ENCODE results near the gene PTPRQ.

PTPRQ gene

DNA sequence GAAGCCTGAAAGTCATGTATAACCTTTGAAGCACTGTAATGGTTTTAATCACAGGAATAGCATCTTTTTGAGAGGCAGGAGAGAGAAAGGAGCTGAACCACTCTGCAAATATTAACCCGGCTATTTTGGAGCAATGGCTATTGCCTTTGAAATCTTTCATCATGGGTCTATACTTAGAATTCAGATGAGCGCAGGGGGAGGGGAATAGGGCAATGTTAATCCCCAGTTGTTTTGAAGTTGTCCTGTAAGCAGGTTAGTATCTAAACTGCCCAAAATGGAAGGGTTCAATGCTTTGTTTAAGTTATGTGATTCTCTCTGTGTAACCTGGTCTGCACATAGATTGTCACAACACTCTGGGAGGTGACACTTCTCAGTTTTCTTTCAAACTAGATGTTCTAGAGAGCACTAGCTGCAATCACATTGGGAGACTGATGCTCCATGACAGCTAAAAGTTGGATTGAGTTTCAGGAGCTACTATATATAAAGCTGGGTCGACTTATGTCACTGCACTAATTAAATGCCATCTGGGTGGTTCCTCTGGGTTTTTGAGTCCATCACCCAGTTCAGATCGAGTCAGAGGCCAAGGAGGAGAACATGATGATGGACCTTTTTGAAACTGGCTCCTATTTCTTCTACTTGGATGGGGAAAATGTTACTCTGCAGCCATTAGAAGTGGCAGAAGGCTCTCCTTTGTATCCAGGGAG lies 263.2 kb downstream of the PTPRQ start, which contains the start of gene MYF6:
Gene MYF6, plus strand, starts transcription at position 509 of the 704 bp plus-strand sequence. Its CDS starts 86 bp downstream, at position 595.
- DNase-seq = no peak

GRCh38 chr12:80707830-80708258 lies 263.8 kb downstream of the PTPRQ start:
- no peak for DNase-seq

- no peak for DNase-seq
These were observed 264.4 kb downstream of the PTPRQ start for GRCh38 chr12:80708259-80708974.

GRCh38 chr12:80708975-80709328 lies 264.9 kb downstream of the PTPRQ start:
- DNase-seq = no peak

- DNase-seq = no peak
These were observed 266.0 kb downstream of the PTPRQ start for GRCh38 chr12:80709811-80710726.

GRCh38 chr12:80710727-80711449 lies 266.9 kb downstream of the PTPRQ start:
- no peak for DNase-seq

DNA sequence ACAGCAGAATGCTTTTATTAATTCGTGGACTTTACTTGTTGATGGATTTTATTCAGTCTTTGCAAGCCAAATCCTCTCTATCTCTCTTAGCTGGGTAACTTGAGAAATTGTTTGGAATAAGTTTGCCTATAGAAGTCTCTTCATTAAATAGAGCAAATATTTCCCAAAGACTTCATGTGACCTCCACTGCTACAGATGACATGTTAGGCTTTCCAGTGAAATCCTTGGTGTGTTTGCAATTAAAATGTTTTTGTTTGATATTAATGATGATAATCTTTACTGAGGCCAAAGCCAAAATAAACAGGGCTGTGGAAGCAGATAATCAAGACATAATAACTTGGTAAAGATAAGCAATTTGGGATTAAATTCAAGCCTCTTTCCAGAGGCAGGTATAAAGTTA lies 267.8 kb downstream of the PTPRQ start:
- DNase-seq = no peak

DNA sequence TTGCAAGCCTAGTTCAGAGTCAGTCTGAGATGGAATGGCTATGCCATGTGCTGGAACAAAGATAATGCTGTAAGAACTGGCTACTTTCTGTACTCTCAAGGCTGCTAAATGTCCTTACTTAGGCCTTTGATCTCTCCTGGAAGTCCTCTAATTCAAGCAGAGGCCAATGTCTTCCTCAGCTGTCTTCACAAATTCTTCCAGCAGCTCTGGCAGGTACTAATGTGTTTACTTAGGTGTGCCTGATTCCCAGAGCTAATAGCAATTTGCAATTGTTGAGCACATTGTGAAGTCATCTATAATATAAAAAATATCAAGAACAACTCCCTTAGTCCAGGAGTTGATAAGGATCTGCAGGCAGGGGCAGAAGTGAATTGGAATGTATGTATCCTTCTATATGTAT lies 268.8 kb downstream of the PTPRQ start:
- DNase-seq = no peak

- no peak for DNase-seq
These were observed 269.4 kb downstream of the PTPRQ start for GRCh38 chr12:80713419-80713818.

- DNase-seq = no peak
These were observed 270.0 kb downstream of the PTPRQ start for GRCh38 chr12:80714055-80714454.

- DNase-seq = no peak
These were observed 270.8 kb downstream of the PTPRQ start for GRCh38 chr12:80714846-80715245.

- DNase-seq = no peak
These were observed 271.7 kb downstream of the PTPRQ start for GRCh38 chr12:80715713-80716249.

GRCh38 chr12:80716696-80717469 lies 272.8 kb downstream of the PTPRQ start, which contains the start of gene MYF5:
MYF5 (plus strand) TSS chr12:80716912; CDS start chr12:80717064, 152 bp downstream.
- DNase-seq = no peak

- no peak for DNase-seq
These were observed 273.8 kb downstream of the PTPRQ start for GRCh38 chr12:80717856-80718255.

- no peak for DNase-seq
These were observed 276.5 kb downstream of the PTPRQ start for GRCh38 chr12:80720516-80720915.

DNA sequence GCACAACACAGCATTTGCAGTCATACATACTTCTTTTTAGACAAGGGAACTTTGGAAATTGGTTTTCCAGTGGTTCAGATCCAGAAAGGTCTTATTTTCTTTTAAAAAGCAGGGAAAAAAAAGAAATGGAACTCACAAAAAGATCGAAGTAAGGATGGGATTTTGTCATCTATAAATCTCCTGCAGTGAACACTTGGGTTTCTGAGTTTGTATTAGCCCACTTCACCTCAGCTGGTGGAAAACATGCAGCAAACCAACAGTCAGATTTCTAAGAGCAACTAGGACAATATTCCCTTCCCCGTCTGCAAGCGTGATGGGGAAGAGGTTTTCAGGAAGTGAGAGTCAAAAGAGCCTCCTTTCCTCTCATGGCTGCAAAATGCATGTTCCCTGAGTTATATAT lies 277.3 kb downstream of the PTPRQ start:
- DNase-seq = no peak
